HEK293 (cell line): ENCODE data around the gene TICAM1.

ENCODE experiments used
- SP7 ChIP-seq: fragments of 450-650 bp; formaldehyde crosslinking; IDR thresholded peaks from 2 replicates; pipeline ENCODE4 v1.5.1; 2016; ENCODE audit warnings: missing biosample characterization, missing genetic modification characterization
- TCF7L2 ChIP-seq: IDR thresholded peaks from 2 replicates; pipeline ENCODE4 v1.6.1; 2011; ENCODE audit warnings: low read depth, mild to moderate bottlenecking, inconsistent platforms, low read length, moderate library complexity, borderline replicate concordance
- ZBTB7A ChIP-seq: fragments of 450-650 bp; formaldehyde crosslinking; IDR thresholded peaks from 2 replicates; pipeline ENCODE4 v1.5.1; 2016; ENCODE audit warnings: low read depth, missing biosample characterization, missing genetic modification characterization
- ZNF16 ChIP-seq: fragments of 450-650 bp; formaldehyde crosslinking; IDR thresholded peaks from 2 replicates; pipeline ENCODE4 v1.5.1; 2016; ENCODE audit warnings: low read depth, missing biosample characterization, missing genetic modification characterization
- ZNF169 ChIP-seq: fragments of 450-650 bp; formaldehyde crosslinking; IDR thresholded peaks from 2 replicates; pipeline ENCODE4 v1.5.1; 2016; ENCODE audit warnings: missing biosample characterization, missing genetic modification characterization
- ZNF354C ChIP-seq: fragments of 450-650 bp; formaldehyde crosslinking; IDR thresholded peaks from 2 replicates; pipeline ENCODE4 v1.5.1; 2016; ENCODE audit warnings: missing biosample characterization, missing genetic modification characterization, low read depth, borderline replicate concordance
- ZNF426 ChIP-seq: fragments of 450-650 bp; formaldehyde crosslinking; IDR thresholded peaks from 2 replicates; pipeline ENCODE4 v1.5.1; 2017; ENCODE audit warnings: missing biosample characterization, missing genetic modification characterization, mild to moderate bottlenecking, inconsistent platforms, moderate library complexity
- ZNF555 ChIP-seq: fragments of 450-650 bp; formaldehyde crosslinking; conservative IDR thresholded peaks from 2 replicates; pipeline ENCODE4 v1.5.1; 2017; ENCODE audit warnings: missing biosample characterization, mild to moderate bottlenecking, missing genetic modification characterization, inconsistent platforms
- ZNF623 ChIP-seq: fragments of 450-650 bp; formaldehyde crosslinking; IDR thresholded peaks from 2 replicates; pipeline ENCODE4 v1.5.1; 2016; ENCODE audit warnings: missing biosample characterization, missing genetic modification characterization
- ZNF629 ChIP-seq: fragments of 450-650 bp; formaldehyde crosslinking; IDR thresholded peaks from 2 replicates; pipeline ENCODE4 v1.5.1; 2017; ENCODE audit warnings: missing biosample characterization, missing genetic modification characterization
- ZNF701 ChIP-seq: fragments of 450-650 bp; formaldehyde crosslinking; IDR thresholded peaks from 2 replicates; pipeline ENCODE4 v1.5.1; 2016; ENCODE audit warnings: missing biosample characterization, missing genetic modification characterization
- ZSCAN23 ChIP-seq: fragments of 450-650 bp; formaldehyde crosslinking; IDR thresholded peaks from 2 replicates; pipeline ENCODE4 v1.5.1; 2016; ENCODE audit warnings: missing biosample characterization, missing genetic modification characterization
- TF ChIP-seq, protein P1 (sequence below): fragments of 450-650 bp; formaldehyde crosslinking; IDR thresholded peaks from 2 replicates; pipeline ENCODE4 v1.5.1; 2016; ENCODE audit warnings: missing biosample characterization, missing genetic modification characterization, borderline replicate concordance
- TF ChIP-seq, protein P2 (sequence below): IDR thresholded peaks from 2 replicates; pipeline ENCODE4 v1.6.1; 2011; ENCODE audit warnings: mild to moderate bottlenecking, low read depth, low read length, borderline replicate concordance
- TF ChIP-seq, protein P3 (sequence below): fragments of 450-650 bp; formaldehyde crosslinking; IDR thresholded peaks from 2 replicates; pipeline ENCODE4 v1.5.0; 2017; ENCODE audit warnings: missing biosample characterization, missing genetic modification characterization, borderline replicate concordance
- TF ChIP-seq, protein P4 (sequence below): fragments of 450-650 bp; formaldehyde crosslinking; IDR thresholded peaks from 2 replicates; pipeline ENCODE4 v1.5.1; 2016; ENCODE audit warnings: missing biosample characterization, missing genetic modification characterization
- TF ChIP-seq, protein P5 (sequence below): fragments of 450-650 bp; formaldehyde crosslinking; IDR thresholded peaks from 2 replicates; pipeline ENCODE4 v1.5.1; 2016; ENCODE audit warnings: missing biosample characterization, missing genetic modification characterization
- TF ChIP-seq, protein P6 (sequence below): fragments of 450-650 bp; formaldehyde crosslinking; IDR thresholded peaks from 2 replicates; pipeline ENCODE4 v1.5.1; 2016; ENCODE audit warnings: missing biosample characterization, missing genetic modification characterization
- TF ChIP-seq, protein P7 (sequence below): fragments of 450-650 bp; formaldehyde crosslinking; conservative IDR thresholded peaks from 2 replicates; pipeline ENCODE4 v1.5.1; 2016; ENCODE audit warnings: low read depth, missing biosample characterization, missing genetic modification characterization

The TICAM1 gene

DNA sequence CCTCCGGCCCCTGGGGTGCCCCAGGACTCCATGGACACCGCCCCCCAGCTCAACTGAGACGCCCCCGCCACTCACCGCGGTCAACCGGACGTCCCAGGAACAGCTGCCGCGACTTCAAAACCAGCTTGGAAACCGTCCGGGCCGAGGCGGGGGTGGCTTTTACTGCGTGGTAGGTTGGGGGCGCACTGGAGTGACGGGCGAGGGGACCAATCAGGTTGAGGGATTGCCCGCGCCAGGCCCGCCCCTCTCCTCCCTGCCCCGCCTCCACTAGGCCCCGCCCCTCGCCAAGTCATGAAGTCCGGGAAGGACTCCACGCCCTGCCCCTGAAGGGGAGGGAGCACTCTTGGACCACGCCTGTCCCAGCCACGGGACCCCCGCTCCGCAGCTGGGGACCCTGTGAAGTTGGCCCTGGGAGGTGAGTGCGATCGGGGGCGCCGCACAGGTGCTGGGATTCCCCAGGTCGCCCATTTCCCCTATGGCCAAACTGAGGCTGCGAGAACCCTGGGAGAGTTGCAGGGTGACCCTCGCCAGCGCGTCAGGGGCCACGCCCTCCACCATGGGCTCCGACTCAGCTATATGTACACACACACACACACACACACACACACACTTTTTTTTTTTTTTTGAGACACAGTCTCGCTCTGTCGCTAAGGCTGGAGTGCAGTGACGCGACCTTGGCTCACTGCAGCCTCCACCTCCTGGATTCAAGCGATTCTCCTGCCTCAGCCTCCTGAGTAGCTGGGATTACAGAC, 36.2 kb upstream of the TICAM1 start, which contains the start of gene PLIN3 (continued):
- TF ChIP-seq, protein P1, sequence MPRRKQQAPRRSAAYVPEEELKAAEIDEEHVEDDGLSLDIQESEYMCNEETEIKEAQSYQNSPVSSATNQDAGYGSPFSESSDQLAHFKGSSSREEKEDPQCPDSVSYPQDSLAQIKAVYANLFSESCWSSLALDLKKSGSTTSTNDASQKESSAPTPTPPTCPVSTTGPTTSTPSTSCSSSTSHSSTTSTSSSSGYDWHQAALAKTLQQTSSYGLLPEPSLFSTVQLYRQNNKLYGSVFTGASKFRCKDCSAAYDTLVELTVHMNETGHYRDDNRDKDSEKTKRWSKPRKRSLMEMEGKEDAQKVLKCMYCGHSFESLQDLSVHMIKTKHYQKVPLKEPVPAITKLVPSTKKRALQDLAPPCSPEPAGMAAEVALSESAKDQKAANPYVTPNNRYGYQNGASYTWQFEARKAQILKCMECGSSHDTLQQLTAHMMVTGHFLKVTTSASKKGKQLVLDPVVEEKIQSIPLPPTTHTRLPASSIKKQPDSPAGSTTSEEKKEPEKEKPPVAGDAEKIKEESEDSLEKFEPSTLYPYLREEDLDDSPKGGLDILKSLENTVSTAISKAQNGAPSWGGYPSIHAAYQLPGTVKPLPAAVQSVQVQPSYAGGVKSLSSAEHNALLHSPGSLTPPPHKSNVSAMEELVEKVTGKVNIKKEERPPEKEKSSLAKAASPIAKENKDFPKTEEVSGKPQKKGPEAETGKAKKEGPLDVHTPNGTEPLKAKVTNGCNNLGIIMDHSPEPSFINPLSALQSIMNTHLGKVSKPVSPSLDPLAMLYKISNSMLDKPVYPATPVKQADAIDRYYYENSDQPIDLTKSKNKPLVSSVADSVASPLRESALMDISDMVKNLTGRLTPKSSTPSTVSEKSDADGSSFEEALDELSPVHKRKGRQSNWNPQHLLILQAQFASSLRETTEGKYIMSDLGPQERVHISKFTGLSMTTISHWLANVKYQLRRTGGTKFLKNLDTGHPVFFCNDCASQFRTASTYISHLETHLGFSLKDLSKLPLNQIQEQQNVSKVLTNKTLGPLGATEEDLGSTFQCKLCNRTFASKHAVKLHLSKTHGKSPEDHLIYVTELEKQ (tag by site-specific recombination), result no peak
- TF ChIP-seq ZNF426 (tag by site-specific recombination) (no peak), ZNF354C (tag by site-specific recombination) (no peak), SP7 (tag by site-specific recombination) (peak; percentile 57), ZNF169 (peak; percentile 56; the same call in 1 of the 2 replicates), ZNF629 (tag by site-specific recombination) (peak; percentile 68), ZNF623 (tag by site-specific recombination) (peak; percentile 48), ZNF16 (no peak), ZBTB7A (tag by site-specific recombination) (no peak), ZNF701 (no peak), ZNF555 (tag by site-specific recombination) (no peak), TCF7L2 (no peak), ZSCAN23 (tag by site-specific recombination) (no peak; the same call in none of the 2 replicates)
- TF ChIP-seq, protein P2, sequence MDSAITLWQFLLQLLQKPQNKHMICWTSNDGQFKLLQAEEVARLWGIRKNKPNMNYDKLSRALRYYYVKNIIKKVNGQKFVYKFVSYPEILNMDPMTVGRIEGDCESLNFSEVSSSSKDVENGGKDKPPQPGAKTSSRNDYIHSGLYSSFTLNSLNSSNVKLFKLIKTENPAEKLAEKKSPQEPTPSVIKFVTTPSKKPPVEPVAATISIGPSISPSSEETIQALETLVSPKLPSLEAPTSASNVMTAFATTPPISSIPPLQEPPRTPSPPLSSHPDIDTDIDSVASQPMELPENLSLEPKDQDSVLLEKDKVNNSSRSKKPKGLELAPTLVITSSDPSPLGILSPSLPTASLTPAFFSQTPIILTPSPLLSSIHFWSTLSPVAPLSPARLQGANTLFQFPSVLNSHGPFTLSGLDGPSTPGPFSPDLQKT, result no peak
- TF ChIP-seq, protein P3, sequence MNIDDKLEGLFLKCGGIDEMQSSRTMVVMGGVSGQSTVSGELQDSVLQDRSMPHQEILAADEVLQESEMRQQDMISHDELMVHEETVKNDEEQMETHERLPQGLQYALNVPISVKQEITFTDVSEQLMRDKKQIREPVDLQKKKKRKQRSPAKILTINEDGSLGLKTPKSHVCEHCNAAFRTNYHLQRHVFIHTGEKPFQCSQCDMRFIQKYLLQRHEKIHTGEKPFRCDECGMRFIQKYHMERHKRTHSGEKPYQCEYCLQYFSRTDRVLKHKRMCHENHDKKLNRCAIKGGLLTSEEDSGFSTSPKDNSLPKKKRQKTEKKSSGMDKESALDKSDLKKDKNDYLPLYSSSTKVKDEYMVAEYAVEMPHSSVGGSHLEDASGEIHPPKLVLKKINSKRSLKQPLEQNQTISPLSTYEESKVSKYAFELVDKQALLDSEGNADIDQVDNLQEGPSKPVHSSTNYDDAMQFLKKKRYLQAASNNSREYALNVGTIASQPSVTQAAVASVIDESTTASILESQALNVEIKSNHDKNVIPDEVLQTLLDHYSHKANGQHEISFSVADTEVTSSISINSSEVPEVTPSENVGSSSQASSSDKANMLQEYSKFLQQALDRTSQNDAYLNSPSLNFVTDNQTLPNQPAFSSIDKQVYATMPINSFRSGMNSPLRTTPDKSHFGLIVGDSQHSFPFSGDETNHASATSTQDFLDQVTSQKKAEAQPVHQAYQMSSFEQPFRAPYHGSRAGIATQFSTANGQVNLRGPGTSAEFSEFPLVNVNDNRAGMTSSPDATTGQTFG (tag by site-specific recombination), result no peak
- TF ChIP-seq, protein P4, sequence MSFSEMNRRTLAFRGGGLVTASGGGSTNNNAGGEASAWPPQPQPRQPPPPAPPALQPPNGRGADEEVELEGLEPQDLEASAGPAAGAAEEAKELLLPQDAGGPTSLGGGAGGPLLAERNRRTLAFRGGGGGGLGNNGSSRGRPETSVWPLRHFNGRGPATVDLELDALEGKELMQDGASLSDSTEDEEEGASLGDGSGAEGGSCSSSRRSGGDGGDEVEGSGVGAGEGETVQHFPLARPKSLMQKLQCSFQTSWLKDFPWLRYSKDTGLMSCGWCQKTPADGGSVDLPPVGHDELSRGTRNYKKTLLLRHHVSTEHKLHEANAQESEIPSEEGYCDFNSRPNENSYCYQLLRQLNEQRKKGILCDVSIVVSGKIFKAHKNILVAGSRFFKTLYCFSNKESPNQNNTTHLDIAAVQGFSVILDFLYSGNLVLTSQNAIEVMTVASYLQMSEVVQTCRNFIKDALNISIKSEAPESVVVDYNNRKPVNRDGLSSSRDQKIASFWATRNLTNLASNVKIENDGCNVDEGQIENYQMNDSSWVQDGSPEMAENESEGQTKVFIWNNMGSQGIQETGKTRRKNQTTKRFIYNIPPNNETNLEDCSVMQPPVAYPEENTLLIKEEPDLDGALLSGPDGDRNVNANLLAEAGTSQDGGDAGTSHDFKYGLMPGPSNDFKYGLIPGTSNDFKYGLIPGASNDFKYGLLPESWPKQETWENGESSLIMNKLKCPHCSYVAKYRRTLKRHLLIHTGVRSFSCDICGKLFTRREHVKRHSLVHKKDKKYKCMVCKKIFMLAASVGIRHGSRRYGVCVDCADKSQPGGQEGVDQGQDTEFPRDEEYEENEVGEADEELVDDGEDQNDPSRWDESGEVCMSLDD (tag by site-specific recombination), result 0 out of 2 replicates have a peak, but pooled peaks have one; percentile 25
- TF ChIP-seq, protein P5, sequence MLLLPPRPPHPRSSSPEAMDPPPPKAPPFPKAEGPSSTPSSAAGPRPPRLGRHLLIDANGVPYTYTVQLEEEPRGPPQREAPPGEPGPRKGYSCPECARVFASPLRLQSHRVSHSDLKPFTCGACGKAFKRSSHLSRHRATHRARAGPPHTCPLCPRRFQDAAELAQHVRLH (tag by site-specific recombination), result peak; percentile 81
- TF ChIP-seq, protein P6, sequence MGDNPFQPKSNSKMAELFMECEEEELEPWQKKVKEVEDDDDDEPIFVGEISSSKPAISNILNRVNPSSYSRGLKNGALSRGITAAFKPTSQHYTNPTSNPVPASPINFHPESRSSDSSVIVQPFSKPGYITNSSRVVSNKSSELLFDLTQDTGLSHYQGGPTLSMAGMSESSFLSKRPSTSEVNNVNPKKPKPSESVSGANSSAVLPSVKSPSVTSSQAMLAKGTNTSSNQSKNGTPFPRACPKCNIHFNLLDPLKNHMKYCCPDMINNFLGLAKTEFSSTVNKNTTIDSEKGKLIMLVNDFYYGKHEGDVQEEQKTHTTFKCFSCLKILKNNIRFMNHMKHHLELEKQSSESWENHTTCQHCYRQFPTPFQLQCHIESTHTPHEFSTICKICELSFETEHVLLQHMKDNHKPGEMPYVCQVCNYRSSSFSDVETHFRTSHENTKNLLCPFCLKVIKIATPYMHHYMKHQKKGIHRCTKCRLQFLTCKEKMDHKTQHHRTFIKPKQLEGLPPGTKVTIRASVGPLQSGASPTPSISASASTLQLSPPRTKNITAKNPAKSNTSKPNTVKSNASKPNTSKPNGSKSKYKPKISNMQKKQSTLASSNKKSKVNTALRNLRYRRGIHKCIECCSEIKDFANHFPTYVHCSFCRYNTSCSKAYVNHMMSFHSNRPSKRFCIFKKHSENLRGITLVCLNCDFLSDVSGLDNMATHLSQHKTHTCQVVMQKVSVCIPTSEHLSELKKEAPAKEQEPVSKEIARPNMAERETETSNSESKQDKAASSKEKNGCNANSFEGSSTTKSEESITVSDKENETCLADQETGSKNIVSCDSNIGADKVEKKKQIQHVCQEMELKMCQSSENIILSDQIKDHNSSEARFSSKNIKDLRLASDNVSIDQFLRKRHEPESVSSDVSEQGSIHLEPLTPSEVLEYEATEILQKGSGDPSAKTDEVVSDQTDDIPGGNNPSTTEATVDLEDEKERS, result peak; percentile 86; the same call in 1 of the 2 replicates
- TF ChIP-seq, protein P7, sequence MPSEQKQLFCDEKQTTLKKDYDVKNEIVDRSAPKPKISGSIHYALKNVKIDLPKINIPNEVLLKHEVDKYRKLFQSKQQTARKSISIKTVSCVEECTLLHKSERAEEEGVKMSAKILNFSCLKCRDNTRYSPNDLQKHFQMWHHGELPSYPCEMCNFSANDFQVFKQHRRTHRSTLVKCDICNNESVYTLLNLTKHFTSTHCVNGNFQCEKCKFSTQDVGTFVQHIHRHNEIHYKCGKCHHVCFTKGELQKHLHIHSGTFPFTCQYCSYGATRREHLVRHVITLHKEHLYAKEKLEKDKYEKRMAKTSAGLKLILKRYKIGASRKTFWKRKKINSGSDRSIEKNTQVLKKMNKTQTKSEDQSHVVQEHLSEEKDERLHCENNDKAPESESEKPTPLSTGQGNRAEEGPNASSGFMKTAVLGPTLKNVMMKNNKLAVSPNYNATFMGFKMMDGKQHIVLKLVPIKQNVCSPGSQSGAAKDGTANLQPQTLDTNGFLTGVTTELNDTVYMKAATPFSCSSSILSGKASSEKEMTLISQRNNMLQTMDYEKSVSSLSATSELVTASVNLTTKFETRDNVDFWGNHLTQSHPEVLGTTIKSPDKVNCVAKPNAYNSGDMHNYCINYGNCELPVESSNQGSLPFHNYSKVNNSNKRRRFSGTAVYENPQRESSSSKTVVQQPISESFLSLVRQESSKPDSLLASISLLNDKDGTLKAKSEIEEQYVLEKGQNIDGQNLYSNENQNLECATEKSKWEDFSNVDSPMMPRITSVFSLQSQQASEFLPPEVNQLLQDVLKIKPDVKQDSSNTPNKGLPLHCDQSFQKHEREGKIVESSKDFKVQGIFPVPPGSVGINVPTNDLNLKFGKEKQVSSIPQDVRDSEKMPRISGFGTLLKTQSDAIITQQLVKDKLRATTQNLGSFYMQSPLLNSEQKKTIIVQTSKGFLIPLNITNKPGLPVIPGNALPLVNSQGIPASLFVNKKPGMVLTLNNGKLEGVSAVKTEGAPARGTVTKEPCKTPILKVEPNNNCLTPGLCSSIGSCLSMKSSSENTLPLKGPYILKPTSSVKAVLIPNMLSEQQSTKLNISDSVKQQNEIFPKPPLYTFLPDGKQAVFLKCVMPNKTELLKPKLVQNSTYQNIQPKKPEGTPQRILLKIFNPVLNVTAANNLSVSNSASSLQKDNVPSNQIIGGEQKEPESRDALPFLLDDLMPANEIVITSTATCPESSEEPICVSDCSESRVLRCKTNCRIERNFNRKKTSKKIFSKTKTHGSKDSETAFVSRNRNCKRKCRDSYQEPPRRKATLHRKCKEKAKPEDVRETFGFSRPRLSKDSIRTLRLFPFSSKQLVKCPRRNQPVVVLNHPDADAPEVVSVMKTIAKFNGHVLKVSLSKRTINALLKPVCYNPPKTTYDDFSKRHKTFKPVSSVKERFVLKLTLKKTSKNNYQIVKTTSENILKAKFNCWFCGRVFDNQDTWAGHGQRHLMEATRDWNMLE (tag by site-specific recombination), result no peak
